Adipose tissue (tissue), 3 donors: Measurements from ENCODE around the gene TBCK. TPM values are rescaled to one million over a fixed set of nuclear protein-coding genes. Genes with fewer than 3 reads are reported as not detected.

Source experiments
- polyA plus RNA-seq, 3 donors: library from polyadenylated mRNA; stranded (reverse); fragments of 200-250 nt; gene quantifications; one replicate each; pipeline ENCODE4 v1.2.3, GENCODE V29; 2013
- donor health status: healthy with polysubstance abuse.
- donor health status: Bipolar disorder and iron deficiency.
- donor health status: healthy.

The TBCK gene
- polyA plus RNA-seq, 3 donors = 6.4 to 14.2 (median 9.2) TPM

Other genes with a start within 250 kb of the TBCK start
- 10 to 100 TPM; 16.5 to 22.1 (median 18.9) TPM for gene AIMP1, start 341 bp upstream of the TBCK start, polyA plus RNA-seq
- gene GIMD1, start 52.6 kb upstream of the TBCK start, polyA plus RNA-seq = not detected